GM12878 (cell line): ENCODE data around the gene TAGLN.

ENCODE experiments used
- ATF7 ChIP-seq: fragments of 450-650 bp; IDR thresholded peaks from 2 replicates; pipeline ENCODE4 v1.6.1; 2016; ENCODE audit warnings: low read depth, mild to moderate bottlenecking
- CHD4 ChIP-seq: fragments of 200-600 bp; sonication (generic); IDR thresholded peaks from 2 replicates; pipeline ENCODE4 v1.6.1; 2016; ENCODE audit warnings: mild to moderate bottlenecking
- EZH2 ChIP-seq: IDR thresholded peaks from 2 replicates; pipeline ENCODE4 v1.6.1; 2012; ENCODE audit warnings: low read depth, mild to moderate bottlenecking, control low read depth, inconsistent platforms, low read length, borderline replicate concordance; ENCODE audit not compliant: control insufficient read depth
- NFXL1 ChIP-seq: fragments of 450-650 bp; IDR thresholded peaks from 2 replicates; pipeline ENCODE4 v1.6.1; 2017; ENCODE audit warnings: antibody characterized with exemption, mild to moderate bottlenecking, borderline replicate concordance
- NFYB ChIP-seq: IDR thresholded peaks from 2 replicates; pipeline ENCODE4 v1.6.1; 2011; ENCODE audit warnings: low read depth, mild to moderate bottlenecking, low read length, improper control_type of control experiment, moderate library complexity; ENCODE audit not compliant: insufficient read depth
- POLR2AphosphoS5 ChIP-seq: IDR thresholded peaks from 2 replicates; pipeline ENCODE4 v1.6.1; 2011; ENCODE audit warnings: mild to moderate bottlenecking, low read length, inconsistent platforms
- RAD21 ChIP-seq: IDR thresholded peaks from 2 replicates; pipeline ENCODE4 v1.6.1; 2011; ENCODE audit warnings: mild to moderate bottlenecking, low read depth, low read length, moderate library complexity; ENCODE audit not compliant: insufficient read depth
- SIN3A ChIP-seq: IDR thresholded peaks from 2 replicates; pipeline ENCODE4 v1.6.1; 2012; ENCODE audit warnings: low read depth, low read length, improper control_type of control experiment
- SMARCA5 ChIP-seq: fragments of 450-650 bp; IDR thresholded peaks from 2 replicates; pipeline ENCODE4 v1.6.1; 2017; ENCODE audit warnings: mild to moderate bottlenecking
- SP1 ChIP-seq: IDR thresholded peaks from one replicate; pipeline ENCODE4 v1.6.1; 2011; ENCODE audit warnings: low read depth, low read length
- SRF ChIP-seq, 2 experiments: IDR thresholded peaks; 2 replicates each; pipeline ENCODE4 v1.6.1; 2011; ENCODE audit warnings: low read depth in 2 of 2, low read length in 2 of 2, mild to moderate bottlenecking in 1 of 2, moderate library complexity in 1 of 2
- TCF7 ChIP-seq: IDR thresholded peaks from 2 replicates; pipeline ENCODE4 v1.6.1; 2014; ENCODE audit warnings: antibody characterized with exemption, borderline replicate concordance
- TF ChIP-seq, protein P1 (sequence below): fragments of 450-650 bp; IDR thresholded peaks from 2 replicates; pipeline ENCODE4 v1.6.1; 2016; ENCODE audit warnings: mild to moderate bottlenecking
- TF ChIP-seq, protein P2 (sequence below): fragments of 450-650 bp; IDR thresholded peaks from 2 replicates; pipeline ENCODE4 v1.6.1; 2016; ENCODE audit warnings: mild to moderate bottlenecking

DNA sequence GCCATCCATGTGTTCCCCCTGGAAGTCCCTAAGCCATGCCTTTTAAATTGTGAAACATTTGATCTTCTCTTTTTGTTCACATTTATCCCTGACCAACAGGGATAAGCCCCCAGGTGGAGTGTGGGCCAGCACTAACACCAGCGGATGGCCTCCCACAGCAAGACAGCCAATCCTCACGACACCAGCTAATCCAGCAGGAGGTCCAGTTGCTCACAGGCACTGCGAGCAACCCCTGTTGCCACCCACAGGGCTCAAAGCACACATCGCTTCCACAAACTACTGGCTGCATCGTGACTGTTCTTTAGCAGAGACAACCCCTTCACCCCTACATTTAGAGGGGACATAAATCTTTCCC, 30.7 kb downstream of the TAGLN start:
- no peak for TF ChIP-seq SIN3A
- TF ChIP-seq, protein P1, sequence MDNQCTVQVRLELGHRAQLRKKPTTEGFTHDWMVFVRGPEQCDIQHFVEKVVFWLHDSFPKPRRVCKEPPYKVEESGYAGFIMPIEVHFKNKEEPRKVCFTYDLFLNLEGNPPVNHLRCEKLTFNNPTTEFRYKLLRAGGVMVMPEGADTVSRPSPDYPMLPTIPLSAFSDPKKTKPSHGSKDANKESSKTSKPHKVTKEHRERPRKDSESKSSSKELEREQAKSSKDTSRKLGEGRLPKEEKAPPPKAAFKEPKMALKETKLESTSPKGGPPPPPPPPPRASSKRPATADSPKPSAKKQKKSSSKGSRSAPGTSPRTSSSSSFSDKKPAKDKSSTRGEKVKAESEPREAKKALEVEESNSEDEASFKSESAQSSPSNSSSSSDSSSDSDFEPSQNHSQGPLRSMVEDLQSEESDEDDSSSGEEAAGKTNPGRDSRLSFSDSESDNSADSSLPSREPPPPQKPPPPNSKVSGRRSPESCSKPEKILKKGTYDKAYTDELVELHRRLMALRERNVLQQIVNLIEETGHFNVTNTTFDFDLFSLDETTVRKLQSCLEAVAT: no peak
- TF ChIP-seq EZH2: no peak
- TF ChIP-seq POLR2AphosphoS5: no peak
- no peak for TF ChIP-seq NFXL1
- TF ChIP-seq SMARCA5: no peak
- no peak for TF ChIP-seq CHD4
- no peak for TF ChIP-seq TCF7
- TF ChIP-seq SRF (IDR thresholded peaks at IDR 0.05; ENCODE audit: low read depth in 2 of 2, low read length in 2 of 2): no peak
- no peak for TF ChIP-seq ATF7
- TF ChIP-seq, protein P2, sequence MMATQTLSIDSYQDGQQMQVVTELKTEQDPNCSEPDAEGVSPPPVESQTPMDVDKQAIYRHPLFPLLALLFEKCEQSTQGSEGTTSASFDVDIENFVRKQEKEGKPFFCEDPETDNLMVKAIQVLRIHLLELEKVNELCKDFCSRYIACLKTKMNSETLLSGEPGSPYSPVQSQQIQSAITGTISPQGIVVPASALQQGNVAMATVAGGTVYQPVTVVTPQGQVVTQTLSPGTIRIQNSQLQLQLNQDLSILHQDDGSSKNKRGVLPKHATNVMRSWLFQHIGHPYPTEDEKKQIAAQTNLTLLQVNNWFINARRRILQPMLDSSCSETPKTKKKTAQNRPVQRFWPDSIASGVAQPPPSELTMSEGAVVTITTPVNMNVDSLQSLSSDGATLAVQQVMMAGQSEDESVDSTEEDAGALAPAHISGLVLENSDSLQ: no peak
- no peak for TF ChIP-seq SP1
- no peak for TF ChIP-seq RAD21
- TF ChIP-seq NFYB: no peak
